GM12874 (cell line): Measurements from ENCODE around the gene GSTT2B.
"Not testable (repeated sequence)": the region's sequence is repeated elsewhere in the genome, so short reads cannot be mapped to it uniquely, and the experiment has no call there.

Experiments used
- TF ChIP-seq, protein P1 (sequence below): IDR thresholded peaks from 2 replicates; pipeline ENCODE4 v1.5.1; 2011; ENCODE audit warnings: low read depth, mild to moderate bottlenecking, control low read depth, low read length, moderate library complexity; ENCODE audit not compliant: insufficient read depth

The GSTT2B gene, protein sequence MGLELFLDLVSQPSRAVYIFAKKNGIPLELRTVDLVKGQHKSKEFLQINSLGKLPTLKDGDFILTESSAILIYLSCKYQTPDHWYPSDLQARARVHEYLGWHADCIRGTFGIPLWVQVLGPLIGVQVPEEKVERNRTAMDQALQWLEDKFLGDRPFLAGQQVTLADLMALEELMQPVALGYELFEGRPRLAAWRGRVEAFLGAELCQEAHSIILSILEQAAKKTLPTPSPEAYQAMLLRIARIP

DNA sequence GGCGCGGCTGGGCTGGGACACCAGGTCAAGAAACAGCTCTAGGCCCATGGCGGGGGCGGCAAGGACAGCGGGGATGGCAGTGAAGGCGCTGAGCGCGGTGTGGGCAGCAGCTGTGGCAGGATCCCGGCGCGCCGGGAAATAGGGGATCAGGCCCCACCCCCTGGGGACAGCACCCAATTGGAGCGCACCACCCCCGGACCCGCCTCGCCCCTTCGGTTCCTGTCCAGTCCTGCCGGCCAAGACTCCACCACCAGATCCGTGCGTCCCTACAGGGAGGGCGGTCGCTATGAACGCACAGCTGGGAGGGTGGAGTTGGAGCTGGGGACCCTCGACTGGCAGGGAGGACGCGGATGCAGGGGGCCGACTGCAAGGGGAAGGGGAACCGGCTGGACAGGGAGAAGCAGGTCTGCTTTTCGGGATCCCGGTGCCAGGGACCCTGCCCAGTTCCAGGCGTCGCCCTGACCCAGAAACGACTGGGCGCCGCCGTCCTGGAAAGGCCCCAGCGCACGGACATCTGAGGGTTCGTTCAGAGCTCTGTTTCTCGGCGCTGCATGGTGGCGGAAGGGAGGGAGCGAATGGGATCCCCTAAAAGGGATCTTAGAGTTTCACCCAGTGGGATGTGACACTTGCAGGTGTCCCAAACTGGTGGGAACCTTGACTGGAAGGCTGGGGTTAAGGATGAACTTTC is at the start of gene GSTT2B:
TSS of gene GSTT2B (minus strand) at position 112 of the 688 bp plus-strand sequence. CDS start at position 48, 64 bp downstream.
- TF ChIP-seq, protein P1, sequence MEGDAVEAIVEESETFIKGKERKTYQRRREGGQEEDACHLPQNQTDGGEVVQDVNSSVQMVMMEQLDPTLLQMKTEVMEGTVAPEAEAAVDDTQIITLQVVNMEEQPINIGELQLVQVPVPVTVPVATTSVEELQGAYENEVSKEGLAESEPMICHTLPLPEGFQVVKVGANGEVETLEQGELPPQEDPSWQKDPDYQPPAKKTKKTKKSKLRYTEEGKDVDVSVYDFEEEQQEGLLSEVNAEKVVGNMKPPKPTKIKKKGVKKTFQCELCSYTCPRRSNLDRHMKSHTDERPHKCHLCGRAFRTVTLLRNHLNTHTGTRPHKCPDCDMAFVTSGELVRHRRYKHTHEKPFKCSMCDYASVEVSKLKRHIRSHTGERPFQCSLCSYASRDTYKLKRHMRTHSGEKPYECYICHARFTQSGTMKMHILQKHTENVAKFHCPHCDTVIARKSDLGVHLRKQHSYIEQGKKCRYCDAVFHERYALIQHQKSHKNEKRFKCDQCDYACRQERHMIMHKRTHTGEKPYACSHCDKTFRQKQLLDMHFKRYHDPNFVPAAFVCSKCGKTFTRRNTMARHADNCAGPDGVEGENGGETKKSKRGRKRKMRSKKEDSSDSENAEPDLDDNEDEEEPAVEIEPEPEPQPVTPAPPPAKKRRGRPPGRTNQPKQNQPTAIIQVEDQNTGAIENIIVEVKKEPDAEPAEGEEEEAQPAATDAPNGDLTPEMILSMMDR = not testable (repeated sequence)

DNA sequence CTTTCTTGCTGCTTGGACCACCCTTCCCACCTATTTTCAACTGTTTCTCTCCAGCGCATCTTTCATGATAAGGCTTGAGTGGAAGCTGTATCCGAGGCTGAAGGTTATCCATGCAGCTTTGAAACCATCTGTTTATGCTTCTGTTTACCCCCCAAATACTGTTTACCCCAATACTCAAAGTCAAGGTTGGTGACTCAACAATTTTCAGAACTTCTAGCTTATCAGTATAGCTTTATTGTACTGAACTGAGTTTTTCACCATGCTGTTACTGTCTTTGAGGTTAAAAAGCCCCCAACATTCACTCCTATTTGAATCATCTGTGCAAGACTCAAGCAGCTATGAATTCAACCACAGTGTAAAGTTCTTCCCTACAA is 49.0 kb upstream of the GSTT2B start:
- TF ChIP-seq, protein P1 = no peak

DNA sequence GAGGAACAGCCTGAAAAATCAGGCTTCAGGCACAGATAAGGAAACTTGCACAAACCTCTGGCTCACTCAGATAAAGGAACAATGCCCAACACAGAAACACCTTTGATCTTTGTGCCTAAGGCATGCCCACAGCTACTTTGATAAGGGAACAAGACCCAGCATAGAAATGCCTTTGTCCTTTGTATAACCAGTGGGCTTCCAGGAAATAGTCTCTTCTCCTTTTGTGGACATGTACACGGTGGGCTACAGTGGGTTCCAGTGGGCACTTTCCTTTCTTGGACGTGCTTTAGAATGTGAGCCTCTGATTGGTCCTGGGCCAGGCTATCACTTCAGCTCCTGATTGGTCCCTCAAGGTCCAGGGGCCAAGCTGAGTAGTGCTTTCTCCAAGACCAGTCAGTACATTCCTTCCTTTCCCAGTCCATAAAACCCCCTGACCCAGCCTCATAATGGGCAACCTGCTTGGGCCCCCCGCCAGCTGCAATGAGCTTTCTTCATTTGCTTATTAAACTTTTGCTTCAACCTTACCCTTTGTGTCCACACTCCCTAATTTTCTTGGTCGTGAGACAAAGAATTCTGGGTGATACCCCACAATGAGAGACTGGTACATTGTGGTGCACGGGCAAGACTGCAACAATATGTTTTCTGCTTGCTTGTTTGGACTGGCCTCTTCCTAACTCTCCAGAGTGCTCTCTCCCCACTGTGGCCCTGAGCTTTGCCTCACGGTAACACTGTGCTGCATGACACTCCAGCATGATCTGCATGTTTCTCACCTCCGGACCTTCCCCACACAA is 48.4 kb upstream of the GSTT2B start:
- TF ChIP-seq, protein P1 = no peak

DNA sequence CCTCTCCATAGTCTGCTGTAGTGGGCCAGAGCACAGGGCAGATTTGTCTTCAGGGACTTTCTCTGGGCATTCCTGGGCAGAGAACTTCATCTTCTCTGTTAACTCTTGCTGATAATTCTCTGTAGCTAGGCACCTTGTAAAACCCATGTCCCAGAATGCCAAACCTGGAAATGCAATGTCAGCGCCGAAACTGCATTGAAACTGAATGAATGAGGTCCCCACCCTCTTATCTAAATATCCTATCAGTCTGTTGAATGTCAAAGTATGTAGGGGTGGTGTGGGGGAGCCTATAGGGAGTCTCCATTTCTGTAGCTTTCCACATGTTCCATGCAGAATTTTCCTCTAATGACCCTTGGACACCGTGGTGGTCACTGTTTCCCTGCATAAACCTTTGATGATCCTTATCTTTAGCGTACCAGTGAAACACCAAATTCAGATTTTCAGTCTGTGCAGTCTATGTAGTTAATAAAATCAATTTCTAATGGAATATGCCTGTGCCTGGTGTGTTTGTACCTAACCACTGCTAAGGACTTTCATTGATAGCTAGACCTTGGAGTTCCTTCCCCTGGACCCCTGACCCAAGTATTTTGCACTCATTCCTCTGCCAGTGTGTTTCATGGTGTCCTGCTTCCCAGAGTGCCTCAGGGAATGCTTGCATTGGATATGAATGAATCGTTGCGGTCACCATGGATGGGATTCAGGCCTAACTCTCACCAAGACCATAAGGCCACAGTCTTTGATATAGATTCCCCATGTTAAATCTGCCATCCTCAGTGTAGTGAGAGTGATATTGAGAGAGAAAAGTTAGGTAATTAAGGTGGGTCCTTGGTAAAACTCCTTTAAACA is 47.6 kb upstream of the GSTT2B start:
- TF ChIP-seq, protein P1 = no peak

DNA sequence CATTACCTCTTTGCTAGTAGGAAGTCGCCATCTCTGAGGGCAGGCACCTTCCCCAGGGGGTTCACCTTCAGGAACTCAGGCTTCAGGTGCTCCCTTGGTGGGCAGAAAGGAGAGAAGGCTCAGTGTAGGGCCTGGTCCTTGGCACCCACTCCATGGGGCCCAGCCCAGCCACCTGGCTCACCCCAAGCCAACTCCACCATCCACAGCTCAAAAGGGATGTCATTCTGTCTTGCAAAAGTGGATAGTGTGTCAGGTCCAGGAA is 47.0 kb upstream of the GSTT2B start:
- TF ChIP-seq, protein P1 = no peak

DNA sequence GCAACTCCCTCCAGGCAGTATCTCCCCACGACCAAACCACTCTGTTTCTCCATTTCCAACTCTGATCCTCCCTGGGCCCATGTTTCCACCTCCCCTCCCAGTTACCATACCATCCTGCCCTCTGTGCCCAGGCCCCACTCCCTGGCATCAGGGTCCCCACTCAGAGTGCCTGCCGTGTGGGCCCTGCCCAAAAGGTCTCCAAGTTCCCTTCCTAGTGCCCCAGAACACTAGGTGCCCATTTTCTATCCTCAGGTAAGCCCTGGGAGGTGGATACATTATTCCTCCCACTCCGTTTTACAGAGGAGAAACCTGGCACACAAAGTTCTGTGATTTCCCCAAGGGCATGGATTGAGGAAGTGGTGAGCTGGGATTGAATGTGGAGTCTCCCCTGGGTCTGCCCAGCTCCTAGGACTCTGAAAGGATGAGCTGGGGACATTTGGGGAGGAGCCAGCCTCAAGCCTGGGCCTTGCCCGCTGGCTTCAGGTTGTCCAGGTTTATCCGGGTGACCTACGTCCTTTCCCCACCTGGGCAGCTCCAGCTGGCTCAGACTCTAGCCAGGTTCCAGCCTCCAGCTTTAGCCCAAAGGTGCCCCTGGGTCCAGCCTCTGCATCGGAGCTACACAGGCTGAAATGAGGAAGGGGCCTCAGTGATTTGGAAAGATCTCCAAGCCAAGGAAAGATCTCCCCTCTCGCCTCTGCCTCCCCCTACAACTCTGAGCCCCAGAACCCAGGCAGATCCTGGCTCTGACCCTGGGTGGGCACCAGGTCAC is 46.4 kb upstream of the GSTT2B start:
- TF ChIP-seq, protein P1 = no peak

DNA sequence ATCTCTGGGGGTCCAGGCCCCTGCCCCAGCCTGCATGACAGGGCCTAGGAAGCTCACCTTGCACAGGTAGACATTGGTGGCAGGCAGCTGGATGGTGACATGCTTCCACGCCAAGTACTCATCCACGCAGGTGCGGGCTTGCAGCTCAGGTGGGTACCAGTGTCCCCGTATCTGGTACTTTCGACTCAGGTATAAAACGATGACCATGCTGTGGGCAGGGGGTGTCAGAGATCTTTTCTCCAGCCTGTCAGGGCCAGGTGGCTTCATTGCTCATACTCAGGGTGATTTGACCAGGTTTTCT is 45.9 kb upstream of the GSTT2B start:
- TF ChIP-seq, protein P1 = no peak
